ENCODE results near the gene ZC3H12D. TPM values are rescaled to one million over a fixed set of nuclear protein-coding genes. Genes with fewer than 3 reads are reported as not detected.
A peak's percentile ranks its signal among the peaks of the same experiment; 100 is the strongest.

ZC3H12D gene
- total and polyA plus RNA-seq, 11 donors: 0.14 to 3.0 (median 0.42) TPM

DNA sequence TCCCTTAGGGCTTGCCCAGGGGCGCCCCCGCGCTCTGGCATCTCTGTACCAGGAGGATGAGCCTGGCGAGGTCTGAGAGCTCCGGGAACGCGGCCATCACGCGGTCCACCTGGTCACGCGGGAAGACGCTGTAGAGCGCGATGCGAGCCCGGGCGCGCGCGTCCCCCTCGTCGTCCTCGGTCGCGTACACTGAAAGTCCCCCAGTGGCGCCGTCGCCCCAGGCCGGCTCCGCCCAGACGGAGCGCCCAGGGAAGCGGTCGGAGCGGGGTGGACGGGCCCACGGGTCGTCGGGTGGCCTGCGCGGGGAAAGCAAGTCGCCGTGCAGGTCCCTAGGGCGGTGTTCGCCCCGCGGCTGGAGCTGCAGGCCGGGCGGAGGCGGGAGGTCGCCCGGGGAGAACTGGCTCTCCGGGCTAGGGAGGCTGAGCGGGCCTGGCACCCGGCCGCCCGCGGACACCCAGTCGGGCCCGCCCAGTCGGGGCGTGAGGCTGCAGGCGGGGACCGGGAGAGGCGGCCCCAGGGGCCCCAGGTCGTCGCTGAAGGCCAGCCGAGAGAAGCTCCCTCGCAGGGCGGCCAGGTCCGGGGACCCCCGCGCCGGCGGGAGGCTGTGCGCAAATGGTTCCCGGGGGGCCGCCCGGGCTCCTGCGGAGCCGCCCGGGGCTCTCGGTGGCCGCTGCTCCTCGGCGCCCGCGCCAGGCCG is 34.0 kb downstream of the ZC3H12D start:
- peak overlapping the region in 4 of 12 donors; percentile 6 to 42 (median 30) for H3K27ac ChIP-seq
- H3K27me3 ChIP-seq: peaks cover 0 to 50% (median 14%) of the 10 kb centered on the region in 9 donors
- no peak for TF ChIP-seq POLR2A (IDR thresholded peaks at IDR 0.05)
- no peak for TF ChIP-seq CTCF (IDR thresholded peaks at IDR 0.05)
- DNase-seq: peak; percentile 45 to 76 (median 58)
- H3K36me3 ChIP-seq: no peaks in the 10 kb centered on the region
- H3K4me3 ChIP-seq: peak overlapping the region; percentile 42 to 61 (median 54)
- intact Hi-C loops (cut with DNase I): loop anchor here in 5 of 10 donors (5.0 to 10.0 kb wide), 2 partner anchors 64 to 66 kb away; no protein-coding TSS in a partner anchor
- no peaks in the 10 kb centered on the region for H3K9me3 ChIP-seq
- peaks cover 4 to 52% (median 39%) of the 10 kb centered on the region in 12 donors for H3K4me1 ChIP-seq
- peak in 2 of 4 donors; percentile 17 to 21 for ATAC-seq
- 0 to 3% (median 3%) methylated on average over 26 to 89 of the region's 89 CpGs for WGBS, 4 donors

- TF ChIP-seq POLR2A (IDR thresholded peaks at IDR 0.05) (no peak), CTCF (IDR thresholded peaks at IDR 0.05) (no peak)
These were observed 34.8 kb downstream of the ZC3H12D start for GRCh38 chr6:149449831-149450678.

GRCh38 chr6:149448821-149449453 is 35.9 kb downstream of the ZC3H12D start:
- DNase-seq: no peak
- peaks cover 0 to 50% (median 14%) of the 10 kb centered on the region in 9 donors for H3K27me3 ChIP-seq

More at GRCh38 chr6:149449831-149450678, 34.8 kb downstream of the ZC3H12D start:
- no peaks in the 10 kb centered on the region for H3K9me3 ChIP-seq
- intact Hi-C loops (cut with DNase I): loop anchor here in 5 of 10 donors (5.0 to 10.0 kb wide), 2 partner anchors 65 to 67 kb away; no protein-coding TSS in a partner anchor
- WGBS, 4 donors: 85 to 94% (median 87%) methylated on average over 5 to 14 of the region's 14 CpGs
- H3K36me3 ChIP-seq: no peaks in the 10 kb centered on the region
- peaks cover 0 to 50% (median 14%) of the 10 kb centered on the region in 9 donors for H3K27me3 ChIP-seq
- peak overlapping the region in 11 of 12 donors; percentile 42 to 61 (median 54) for H3K4me3 ChIP-seq
- ATAC-seq (no peak), DNase-seq (no peak)
- H3K4me1 ChIP-seq: peaks cover 4 to 44% (median 34%) of the 10 kb centered on the region in 12 donors
- peak overlapping the region in 1 of 12 donors; percentile 42 for H3K27ac ChIP-seq

More at GRCh38 chr6:149448821-149449453, 35.9 kb downstream of the ZC3H12D start:
- Histone ChIP-seq H3K4me3 (no peak overlapping the region), H3K4me1 (peaks cover 2 to 33% (median 23%) of the 10 kb centered on the region in 12 donors), H3K9me3 (no peaks in the 10 kb centered on the region), H3K27ac (no peak overlapping the region), H3K36me3 (no peaks in the 10 kb centered on the region)
- 88 to 100% (median 94%) methylated on average over 5 of the region's 5 CpGs for WGBS, 4 donors
- intact Hi-C loops (cut with DNase I): no loop called here
- no peak for TF ChIP-seq POLR2A (IDR thresholded peaks at IDR 0.05)
- no peak for TF ChIP-seq CTCF (IDR thresholded peaks at IDR 0.05)
- no peak for ATAC-seq

Measured in heart left ventricle (tissue), 16 donors.